Ovary (tissue), 9 donors: ENCODE results near the gene PLEK. TPM values are rescaled to one million over a fixed set of nuclear protein-coding genes. Genes with fewer than 3 reads are reported as not detected.

Experiments
- DNase-seq, 5 donors: peaks; one replicate each; pipeline ENCODE4 v3.0.0-alpha.2; 2019 to 2020
- H3K27ac ChIP-seq, 2 donors: fragments of 200-600 bp; one replicate each; pipeline versions ENCODE4 v1.5.1 to v1.8.0; 2019 to 2022
- H3K27me3 ChIP-seq: fragments of 200-600 bp; one replicate; pipeline ENCODE4 v1.8.0; 2022
- H3K36me3 ChIP-seq: fragments of 200-600 bp; sonication (generic); one replicate; pipeline ENCODE4 v1.5.1; 2019
- H3K4me1 ChIP-seq: one replicate; pipeline ENCODE4 v1.8.1; 2013; ENCODE audit warnings: mild to moderate bottlenecking, moderate library complexity; ENCODE audit not compliant: insufficient read depth
- H3K4me3 ChIP-seq: fragments of 200-600 bp; sonication (generic); one replicate; pipeline ENCODE4 v1.5.1; 2017
- H3K9me3 ChIP-seq, 2 donors: fragments of 200-600 bp in 1 of 2; sonication (generic) in 1 of 2; one replicate each; pipeline versions ENCODE4 v1.5.1 to v1.8.1; 2013 to 2019; ENCODE audit warnings: mild to moderate bottlenecking in 1 of 2, moderate library complexity in 1 of 2
- CTCF ChIP-seq, 3 donors: fragments of 450-650 bp in 2 of 3; fragments of 200-600 bp in 1 of 3; IDR thresholded peaks; one replicate each; pipeline versions ENCODE4 v1.5.1 to v1.8.0; 2016 to 2022; ENCODE audit warnings: antibody characterized with exemption in 3 of 3, mild to moderate bottlenecking in 1 of 3
- EP300 ChIP-seq: sonication (generic); formaldehyde crosslinking; IDR thresholded peaks from one replicate; pipeline ENCODE4 v1.6.1; 2017; ENCODE audit warnings: antibody characterized with exemption
- POLR2A ChIP-seq: fragments of 450-650 bp; IDR thresholded peaks from one replicate; pipeline ENCODE4 v1.6.1; 2017; ENCODE audit warnings: antibody characterized with exemption, mild to moderate bottlenecking, moderate library complexity
- WGBS, 3 donors: extraction: QIAGEN DNeasy Blood & Tissue Kit in 1 of 3; methylation state at CpG; one replicate each; pipeline versions ENCODE4 v1.1.5 to v1.1.7; 2013 to 2017; 5-methylcytosine and 5-hydroxymethylcytosine counted together
- intact Hi-C, 4 donors: fragments of 100-400 bp; cut with DNase I; formaldehyde crosslinking; loops; one replicate each; pipeline versions ENCODE4 v1.11.0 to v1.15.1; 2022 to 2023
- polyA plus RNA-seq, 2 donors: library from polyadenylated mRNA; stranded (reverse); fragments of 200-250 nt in 1 of 2; fragments of 350-450 nt in 1 of 2; fragmentation: Illumina TruSeq in 1 of 2; extraction: RNeasy Lipid Tissue Mini Kit (QIAGEN cat#74804) in 1 of 2; gene quantifications; one replicate each; pipeline ENCODE4 v1.2.3, GENCODE V29; 2013 to 2014
- total RNA-seq, 7 donors: library from RNA; depleted of rRNA in 2 of 7; stranded (reverse); fragments of >200 nt in 2 of 7; fragmentation: NEBNext Ultra II Directional in 3 of 7; extraction: Animal tissue kit (Norgen Biotek cat#: 25700) in 3 of 7; gene quantifications; one replicate each; pipeline versions ENCODE4 v1.1.0 to v1.2.4, GENCODE V29; 2016 to 2023
- donor health status: DM: no; HTN: no; CAD: no; lungs with moderate emphysema.
- donor health status: DM: no; HTN: no; CAD: no.
- donor health status: Bipolar disorder and iron deficiency.
- donor health status: DM: yes; HTN: yes; CAD: no.
- donor health status: DM: no; HTN: no; CAD: no.
- donor health status: DM: yes; HTN: yes; CAD: no.

Gene PLEK
- total and polyA plus RNA-seq, 9 donors, result 1.5 to 22.1 (median 2.7) TPM

GRCh38 chr2:68418855-68419254, 53.8 kb downstream of the PLEK start:
- TF ChIP-seq POLR2A (no peak), EP300 (no peak), CTCF (IDR thresholded peaks at IDR 0.05) (no peak)
- no peak overlapping the region for H3K4me3 ChIP-seq
- 56 to 70% (median 66%) methylated on average over 3 of the region's 3 CpGs for WGBS, 3 donors
- H3K4me1 ChIP-seq, result no peaks in the 10 kb centered on the region
- H3K36me3 ChIP-seq, result no peaks in the 10 kb centered on the region
- no peak for DNase-seq
- no peaks in the 10 kb centered on the region for H3K9me3 ChIP-seq
- no peak overlapping the region for H3K27ac ChIP-seq
- intact Hi-C loops, result no loop called here
- no peaks in the 10 kb centered on the region for H3K27me3 ChIP-seq

- no peak overlapping the region for H3K27ac ChIP-seq
- 75 to 83% (median 77%) methylated on average over 3 of the region's 3 CpGs for WGBS, 3 donors
- intact Hi-C loops, result no loop called here
- no peak for TF ChIP-seq POLR2A
- no peak for TF ChIP-seq CTCF (IDR thresholded peaks at IDR 0.05)
- no peak for TF ChIP-seq EP300
- H3K4me1 ChIP-seq, result no peaks in the 10 kb centered on the region
- H3K27me3 ChIP-seq, result no peaks in the 10 kb centered on the region
- no peaks in the 10 kb centered on the region for H3K36me3 ChIP-seq
- no peaks in the 10 kb centered on the region for H3K9me3 ChIP-seq
- H3K4me3 ChIP-seq, result no peak overlapping the region
- DNase-seq, result no peak
These were observed 55.3 kb downstream of the PLEK start for GRCh38 chr2:68420254-68420910.

- H3K27me3 ChIP-seq, result no peaks in the 10 kb centered on the region
- no peak for TF ChIP-seq POLR2A
- TF ChIP-seq CTCF (IDR thresholded peaks at IDR 0.05), result no peak
- TF ChIP-seq EP300, result no peak
- no peaks in the 10 kb centered on the region for H3K9me3 ChIP-seq
- no peaks in the 10 kb centered on the region for H3K36me3 ChIP-seq
- 40 to 59% (median 50%) methylated on average over 2 of the region's 2 CpGs for WGBS, 3 donors
- H3K27ac ChIP-seq, result no peak overlapping the region
- H3K4me1 ChIP-seq, result peaks cover 6% of the 10 kb centered on the region
- no peak for DNase-seq
- intact Hi-C loops, result no loop called here
- H3K4me3 ChIP-seq, result no peak overlapping the region
These were observed 59.0 kb downstream of the PLEK start for GRCh38 chr2:68423966-68424650.

GRCh38 chr2:68425503-68425902, 60.4 kb downstream of the PLEK start:
- Histone ChIP-seq H3K4me1 (peaks cover 8% of the 10 kb centered on the region), H3K27ac (no peak overlapping the region), H3K9me3 (no peaks in the 10 kb centered on the region), H3K27me3 (no peaks in the 10 kb centered on the region), H3K36me3 (no peaks in the 10 kb centered on the region), H3K4me3 (no peak overlapping the region)
- WGBS, 3 donors, result 89 to 92% (median 90%) methylated on average over 3 of the region's 3 CpGs
- intact Hi-C loops, result no loop called here
- TF ChIP-seq EP300, result no peak
- TF ChIP-seq CTCF (IDR thresholded peaks at IDR 0.05), result no peak
- no peak for TF ChIP-seq POLR2A
- no peak for DNase-seq
